Ovary (tissue), 3 donors: ENCODE results near the gene PI4KA.

Source experiments
- CTCF ChIP-seq, 3 donors: fragments of 450-650 bp in 2 of 3; fragments of 200-600 bp in 1 of 3; IDR thresholded peaks; one replicate each; pipeline versions ENCODE4 v1.5.1 to v1.8.0; 2016 to 2022; ENCODE audit warnings: antibody characterized with exemption in 3 of 3, mild to moderate bottlenecking in 1 of 3
- POLR2A ChIP-seq: fragments of 450-650 bp; IDR thresholded peaks from one replicate; pipeline ENCODE4 v1.6.1; 2017; ENCODE audit warnings: antibody characterized with exemption, mild to moderate bottlenecking, moderate library complexity
- donor health status: DM: no; HTN: no; CAD: no.

GRCh38 chr22:20885557-20886323 lies 27.1 kb upstream of the PI4KA start:
- TF ChIP-seq CTCF (IDR thresholded peaks at IDR 0.05) (peak; percentile 31 to 70 (median 57)), POLR2A (no peak)
